Parathyroid adenoma (tissue), 2 donors: ENCODE data around the gene GRM6.

Source experiments
- H2AFZ ChIP-seq: fragments of 300-600 bp; sonication (generic); one replicate; pipeline ENCODE4 v1.7.0; 2017; ENCODE audit warnings: antibody characterized with exemption, mild to moderate bottlenecking
- H3K27ac ChIP-seq: fragments of 300-600 bp; sonication (generic); one replicate; pipeline ENCODE4 v1.7.0; 2017
- H3K27me3 ChIP-seq: fragments of 300-600 bp; sonication (generic); one replicate; pipeline ENCODE4 v1.7.0; 2017; ENCODE audit warnings: low read length; ENCODE audit not compliant: control insufficient read depth, insufficient read depth
- H3K36me3 ChIP-seq: fragments of 300-600 bp; sonication (generic); one replicate; pipeline ENCODE4 v1.7.0; 2017; ENCODE audit warnings: low read length; ENCODE audit not compliant: control insufficient read depth, insufficient read depth
- H3K4me1 ChIP-seq: fragments of 300-600 bp; sonication (generic); one replicate; pipeline ENCODE4 v1.7.0; 2017; ENCODE audit warnings: control low read depth
- H3K4me2 ChIP-seq: fragments of 300-600 bp; sonication (generic); one replicate; pipeline ENCODE4 v1.7.0; 2017; ENCODE audit warnings: low read length
- H3K4me3 ChIP-seq: fragments of 300-600 bp; sonication (generic); one replicate; pipeline ENCODE4 v1.7.0; 2017; ENCODE audit warnings: low read depth, low read length
- H3K79me2 ChIP-seq: fragments of 300-600 bp; sonication (generic); one replicate; pipeline ENCODE4 v1.7.0; 2017; ENCODE audit warnings: control low read depth
- H3K9ac ChIP-seq: fragments of 300-600 bp; sonication (generic); one replicate; pipeline ENCODE4 v1.7.0; 2017; ENCODE audit warnings: mild to moderate bottlenecking
- H3K9me3 ChIP-seq: fragments of 300-600 bp; sonication (generic); one replicate; pipeline ENCODE4 v1.7.0; 2017; ENCODE audit warnings: low read length; ENCODE audit not compliant: control insufficient read depth
- CTCF ChIP-seq: fragments of 300-600 bp; sonication (generic); IDR thresholded peaks from one replicate; pipeline ENCODE4 v1.7.0; 2017; ENCODE audit warnings: antibody characterized with exemption, mild to moderate bottlenecking
- donor health status: primary hyperparathyroidism.

The GRM6 gene

DNA sequence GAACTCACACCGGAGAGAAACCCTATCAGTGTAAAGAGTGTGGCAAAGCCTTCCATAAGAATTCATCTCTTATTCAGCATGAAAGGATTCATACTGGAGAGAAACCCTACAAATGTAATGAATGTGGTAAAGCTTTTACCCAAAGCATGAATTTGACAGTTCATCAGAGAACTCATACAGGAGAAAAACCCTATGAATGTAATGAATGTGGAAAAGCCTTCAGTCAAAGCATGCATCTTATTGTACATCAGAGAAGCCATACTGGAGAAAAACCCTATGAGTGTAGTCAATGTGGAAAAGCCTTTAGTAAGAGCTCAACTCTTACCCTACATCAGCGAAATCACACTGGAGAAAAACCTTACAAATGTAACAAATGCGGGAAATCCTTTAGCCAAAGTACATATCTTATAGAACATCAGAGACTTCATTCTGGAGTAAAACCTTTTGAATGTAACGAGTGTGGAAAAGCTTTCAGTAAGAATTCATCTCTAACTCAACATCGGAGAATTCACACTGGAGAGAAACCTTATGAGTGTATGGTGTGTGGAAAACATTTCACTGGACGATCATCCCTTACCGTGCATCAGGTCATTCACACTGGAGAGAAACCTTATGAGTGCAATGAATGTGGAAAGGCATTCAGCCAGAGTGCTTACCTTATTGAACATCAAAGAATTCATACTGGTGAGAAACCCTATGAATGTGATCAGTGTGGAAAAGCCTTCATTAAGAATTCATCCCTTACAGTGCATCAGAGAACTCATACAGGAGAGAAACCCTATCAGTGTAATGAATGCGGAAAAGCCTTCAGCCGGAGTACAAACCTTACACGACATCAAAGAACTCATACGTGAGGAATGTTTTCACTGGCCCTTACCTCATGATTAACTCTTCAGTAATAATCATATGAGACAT lies 63.0 kb downstream of the GRM6 start:
- no peak overlapping the region for H3K4me3 ChIP-seq
- H3K36me3 ChIP-seq = no peaks in the 10 kb centered on the region

More for the DNA sequence above, 63.0 kb downstream of the GRM6 start:
- no peak overlapping the region for H3K9ac ChIP-seq
- H3K27me3 ChIP-seq = no peaks in the 10 kb centered on the region
- peaks cover 21% of the 10 kb centered on the region for H3K9me3 ChIP-seq
- no peaks in the 10 kb centered on the region for H3K79me2 ChIP-seq
- TF ChIP-seq CTCF = no peak
- H3K27ac ChIP-seq = no peak overlapping the region
- no peak overlapping the region for H3K4me2 ChIP-seq
- no peaks in the 10 kb centered on the region for H3K4me1 ChIP-seq
- no peak overlapping the region for H2AFZ ChIP-seq
